BJ (cell line): ENCODE data around the gene SATB2. TPM values are rescaled to one million over a fixed set of nuclear protein-coding genes. Genes with fewer than 3 reads are reported as not detected.

Experiments used
- CTCF ChIA-PET: fragments of 350-600 bp; formaldehyde crosslinking; extraction: SDS; loops from one replicate; lab custom pipeline; 2021; ENCODE audit warnings: antibody characterized with exemption, inconsistent platforms; lab: Yijun Ruan, JAX
- POLR2A ChIA-PET: fragments of 300-600 bp; sonication (Branson Sonifier 250); formaldehyde crosslinking; extraction: SDS; loops from one replicate; lab custom pipeline; 2021; ENCODE audit warnings: antibody characterized with exemption; lab: Charles Lee
- DNase-seq: peaks from one replicate; pipeline ENCODE4 v3.0.0-alpha.2; 2011; ENCODE audit warnings: low read depth
- H3K27me3 ChIP-seq: 2 replicates; pipeline ENCODE4 v1.6.0; 2011; ENCODE audit warnings: low read length; ENCODE audit not compliant: control insufficient read depth, insufficient read depth
- H3K36me3 ChIP-seq: 2 replicates; pipeline ENCODE4 v1.5.1; 2011; ENCODE audit warnings: low read length; ENCODE audit not compliant: control insufficient read depth, insufficient read depth
- H3K4me3 ChIP-seq: 2 replicates; pipeline ENCODE4 v1.5.1; 2011; ENCODE audit warnings: low read depth, mild to moderate bottlenecking, control low read depth, low read length
- CTCF ChIP-seq: IDR thresholded peaks from 2 replicates; pipeline ENCODE4 v1.5.1; 2011; ENCODE audit warnings: low read depth, mild to moderate bottlenecking, control low read depth, inconsistent platforms, low read length, moderate library complexity; ENCODE audit not compliant: insufficient read depth
- polyA plus RNA-seq: library from polyadenylated mRNA; depleted of rRNA; stranded (reverse); fragments of >200 nt; gene quantifications from 2 replicates; pipeline ENCODE4 v1.2.3, GENCODE V29; 2011

The SATB2 gene
- polyA plus RNA-seq, 1 experiment, result 4.8 TPM

GRCh38 chr2:199456383-199457146 lies 1.2 kb downstream of the SATB2 start:
- DNase-seq, result no peak
- no peak for TF ChIP-seq CTCF
- CTCF ChIA-PET, result no interaction called here
- H3K4me3 ChIP-seq, result peak overlapping the region; percentile 89
- POLR2A ChIA-PET, result no interaction called here
- H3K36me3 ChIP-seq, result no peaks in the 10 kb centered on the region
- no peaks in the 10 kb centered on the region for H3K27me3 ChIP-seq

GRCh38 chr2:199455545-199456382 lies 2.0 kb downstream of the SATB2 start:
- Histone ChIP-seq H3K27me3 (no peaks in the 10 kb centered on the region), H3K4me3 (peak overlapping the region; percentile 89), H3K36me3 (no peaks in the 10 kb centered on the region)
- POLR2A ChIA-PET, result no interaction called here
- TF ChIP-seq CTCF, result no peak
- CTCF ChIA-PET, result interaction anchor here (1.0 kb wide), 1 partner anchor 89 kb away, joined by 3 read pairs; no protein-coding TSS in a partner anchor
- no peak for DNase-seq

- ChIA-PET POLR2A (no interaction called here), CTCF (interaction anchor here (1.0 kb wide), 1 partner anchor 89 kb away, joined by 3 read pairs; no protein-coding TSS in a partner anchor)
- TF ChIP-seq CTCF, result no peak
- Histone ChIP-seq H3K27me3 (no peaks in the 10 kb centered on the region), H3K36me3 (no peaks in the 10 kb centered on the region), H3K4me3 (no peak overlapping the region)
- no peak for DNase-seq
These were observed 2.6 kb downstream of the SATB2 start for GRCh38 chr2:199455210-199455544.

GRCh38 chr2:199452991-199453379 lies 4.8 kb downstream of the SATB2 start:
- ChIA-PET CTCF (interaction anchor here (2.0 kb wide), 1 partner anchor 10 kb away, joined by 7 read pairs; no protein-coding TSS in a partner anchor), POLR2A (no interaction called here)
- no peak overlapping the region for H3K4me3 ChIP-seq

More at GRCh38 chr2:199452991-199453379, 4.8 kb downstream of the SATB2 start:
- H3K36me3 ChIP-seq, result no peaks in the 10 kb centered on the region
- DNase-seq, result no peak
- no peaks in the 10 kb centered on the region for H3K27me3 ChIP-seq
- no peak for TF ChIP-seq CTCF
